ENCODE measurements around the gene SENP7.

The SENP7 gene

DNA sequence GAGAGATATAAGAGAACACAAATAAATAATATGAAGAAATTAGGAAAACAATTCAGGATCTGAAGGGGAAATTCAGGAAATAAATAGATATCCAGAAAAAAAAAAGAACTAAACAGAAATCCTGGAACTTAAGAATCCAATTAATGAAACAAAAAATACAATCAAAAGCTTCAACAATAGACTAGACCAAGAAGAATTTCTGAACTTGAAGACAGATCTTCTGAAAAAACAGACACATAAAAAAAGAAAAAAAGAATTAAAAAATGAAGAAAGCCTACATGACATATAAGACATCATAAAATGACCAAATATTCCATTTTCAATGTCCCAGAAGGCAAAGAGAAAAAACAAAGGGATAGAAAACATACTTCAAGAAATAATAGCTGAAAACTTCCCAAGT is 124.3 kb downstream of the SENP7 start:
- TF ChIP-seq GATA2 (IDR thresholded peaks at IDR 0.05; ENCODE audit: low read depth, low read length) (no peak), GATA3 (IDR thresholded peaks at IDR 0.05; ENCODE audit: low read depth, low read length) (no peak)

DNA sequence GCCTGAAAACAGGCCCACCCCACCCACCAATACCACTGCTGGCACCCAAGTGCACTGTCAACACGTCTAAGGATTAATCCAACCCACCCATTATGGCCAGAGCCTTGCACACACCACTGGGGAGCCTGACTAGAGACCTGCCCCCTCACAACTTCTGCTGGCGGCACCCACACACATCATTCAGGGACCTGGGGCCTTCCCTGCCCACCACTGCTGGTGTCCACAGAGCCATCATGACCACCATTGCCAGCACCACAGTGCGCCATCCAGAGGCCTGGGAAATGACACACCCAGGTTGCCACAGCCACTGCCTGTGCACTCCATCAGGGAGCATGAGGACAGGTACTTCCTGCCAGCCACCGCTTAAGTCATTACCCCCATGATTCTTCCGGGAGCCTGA is 125.7 kb downstream of the SENP7 start:
- TF ChIP-seq GATA2 (IDR thresholded peaks at IDR 0.05; ENCODE audit: low read depth, low read length) (no peak), GATA3 (IDR thresholded peaks at IDR 0.05; ENCODE audit: low read depth, low read length) (no peak)

DNA sequence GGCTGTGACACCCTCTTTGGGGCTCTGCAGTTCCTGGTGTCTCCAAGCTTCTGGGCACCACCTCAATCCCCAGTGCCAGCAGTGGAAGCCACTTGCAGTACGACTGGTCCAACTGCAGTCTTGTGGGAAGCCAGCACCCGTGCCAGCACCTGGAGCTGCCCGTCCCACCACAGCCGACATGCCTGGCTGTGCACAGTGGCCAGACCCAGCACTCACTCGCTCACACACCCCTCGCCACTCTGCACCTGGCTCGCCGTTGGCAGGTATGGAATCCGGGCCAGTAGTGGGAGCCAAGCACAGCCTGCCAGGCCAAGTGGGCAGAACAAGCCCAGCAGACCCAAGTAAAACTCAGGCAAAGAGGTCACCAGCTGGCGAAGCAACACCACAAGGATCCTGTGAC is 128.6 kb downstream of the SENP7 start:
- no peak for TF ChIP-seq GATA3 (IDR thresholded peaks at IDR 0.05; ENCODE audit: low read depth, low read length)
- TF ChIP-seq GATA2 (IDR thresholded peaks at IDR 0.05; ENCODE audit: low read depth, low read length): no peak

DNA sequence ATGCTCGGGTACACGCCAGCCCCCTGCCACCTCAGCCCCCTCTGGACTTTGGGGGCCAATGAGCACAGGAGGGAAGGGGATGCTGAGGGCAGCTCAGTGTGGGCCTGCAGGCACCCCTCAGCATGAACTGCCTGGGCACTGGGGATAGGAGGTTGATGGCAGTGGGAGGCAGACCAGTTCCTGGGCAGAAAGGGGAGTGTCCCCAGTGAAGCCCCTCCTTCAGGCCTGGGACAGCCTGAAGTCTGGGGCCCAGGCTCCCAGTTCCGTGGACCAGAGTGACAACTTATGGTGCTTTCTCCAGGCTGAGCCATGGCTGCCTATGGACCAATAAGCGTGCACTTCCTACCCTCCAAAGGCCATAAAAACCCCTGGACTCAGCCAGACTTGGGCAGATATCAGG is 129.4 kb downstream of the SENP7 start:
- no peak for TF ChIP-seq GATA3 (IDR thresholded peaks at IDR 0.05; ENCODE audit: low read depth, low read length)
- no peak for TF ChIP-seq GATA2 (IDR thresholded peaks at IDR 0.05; ENCODE audit: low read depth, low read length)

DNA sequence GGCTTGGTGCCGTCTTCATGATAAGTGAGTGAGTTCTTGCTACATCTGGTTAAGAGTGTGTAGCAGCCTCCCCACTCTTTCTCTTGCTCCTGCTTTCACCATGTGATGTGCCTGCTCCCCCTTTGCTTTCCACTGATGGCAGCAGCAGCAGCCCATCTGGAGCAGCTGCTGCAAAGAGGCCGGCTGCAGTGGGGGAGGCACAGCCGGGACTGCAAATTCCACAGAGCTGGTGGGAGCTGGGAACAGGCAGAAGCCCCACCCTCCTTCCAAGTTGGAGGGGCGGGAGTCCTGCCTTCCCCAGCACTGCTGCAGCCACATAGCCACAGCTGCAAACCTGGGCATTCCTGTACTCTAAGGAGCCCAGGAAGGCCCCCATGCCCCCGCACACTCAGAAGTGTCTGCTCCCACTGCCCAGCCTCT is 129.8 kb downstream of the SENP7 start:
- TF ChIP-seq GATA3 (IDR thresholded peaks at IDR 0.05; ENCODE audit: low read depth, low read length): no peak
- TF ChIP-seq GATA2 (IDR thresholded peaks at IDR 0.05; ENCODE audit: low read depth, low read length): no peak

DNA sequence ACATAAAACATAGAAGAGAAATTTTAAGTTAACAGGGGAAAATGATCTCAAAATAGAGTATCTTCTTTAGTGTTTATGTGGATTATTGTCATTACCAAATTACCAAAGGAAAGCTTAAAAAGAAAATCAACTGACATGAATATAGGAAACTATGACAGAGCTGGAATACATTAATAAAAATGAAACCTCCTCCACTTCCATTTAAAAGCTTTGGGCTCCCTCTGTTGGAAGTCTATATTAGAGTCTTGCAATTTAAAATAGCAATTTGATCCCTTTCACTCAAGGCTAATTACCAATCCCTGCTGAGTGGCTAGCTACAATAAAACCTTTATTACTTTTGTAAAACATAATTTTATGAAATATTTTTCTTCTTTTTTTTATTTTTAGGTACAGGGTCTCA is 131.2 kb downstream of the SENP7 start:
- no peak for TF ChIP-seq GATA2 (IDR thresholded peaks at IDR 0.05; ENCODE audit: low read depth, low read length)
- no peak for TF ChIP-seq GATA3 (IDR thresholded peaks at IDR 0.05; ENCODE audit: low read depth, low read length)

DNA sequence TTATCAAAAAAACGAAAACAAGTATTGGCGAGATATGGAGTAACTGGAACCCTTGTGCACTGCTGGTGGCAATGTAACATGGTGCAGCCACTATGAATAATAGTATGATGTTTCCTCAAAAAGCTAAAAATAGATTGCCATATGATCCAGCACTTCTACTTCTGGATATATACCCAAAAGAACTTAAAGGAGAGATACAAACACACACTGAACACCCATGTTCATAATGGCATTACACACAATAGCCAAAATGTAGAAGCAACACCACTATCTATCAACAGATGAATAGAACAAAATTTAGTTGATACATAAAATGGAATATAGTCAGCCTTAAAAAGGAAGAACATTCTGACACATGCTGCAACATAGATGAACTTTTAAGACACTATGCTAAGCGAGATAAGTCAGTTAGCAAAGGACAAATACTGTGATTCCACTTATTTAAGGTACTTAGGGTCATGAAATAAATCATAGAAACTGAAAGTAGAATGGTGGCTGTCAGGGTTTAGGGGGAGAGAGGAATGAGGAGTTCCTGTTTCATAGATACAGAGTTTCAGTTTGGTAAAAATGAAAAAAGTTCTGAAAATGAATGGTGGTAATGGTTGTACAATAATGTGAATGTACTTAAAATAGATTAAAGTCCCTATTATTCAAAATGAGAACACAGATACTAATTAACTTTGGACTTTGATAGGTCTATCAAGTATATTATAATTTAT is 133.2 kb downstream of the SENP7 start:
- TF ChIP-seq GATA3 (IDR thresholded peaks at IDR 0.05; ENCODE audit: low read depth, low read length) (no peak), GATA2 (IDR thresholded peaks at IDR 0.05; ENCODE audit: low read depth, low read length) (no peak)

DNA sequence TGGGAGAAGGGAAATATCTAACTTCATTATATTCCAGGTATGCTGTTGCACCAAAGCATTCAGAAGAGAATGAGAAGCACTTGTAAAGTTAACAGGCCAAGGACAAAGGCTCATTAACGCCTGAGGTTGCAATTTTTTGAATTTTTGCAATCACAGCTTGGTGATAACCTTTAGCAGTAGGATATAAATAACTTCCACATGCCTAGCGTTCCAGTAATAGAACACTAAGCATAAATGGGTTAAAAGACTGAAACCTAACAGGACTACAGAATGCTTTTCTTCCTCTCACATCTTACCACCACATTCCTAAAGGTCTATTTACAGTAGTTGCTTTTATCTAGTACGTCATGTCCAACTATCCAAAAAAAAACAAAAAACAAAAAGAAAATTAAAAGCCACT is 135.2 kb downstream of the SENP7 start:
- no peak for TF ChIP-seq GATA2 (IDR thresholded peaks at IDR 0.05; ENCODE audit: low read depth, low read length)
- no peak for TF ChIP-seq GATA3 (IDR thresholded peaks at IDR 0.05; ENCODE audit: low read depth, low read length)

DNA sequence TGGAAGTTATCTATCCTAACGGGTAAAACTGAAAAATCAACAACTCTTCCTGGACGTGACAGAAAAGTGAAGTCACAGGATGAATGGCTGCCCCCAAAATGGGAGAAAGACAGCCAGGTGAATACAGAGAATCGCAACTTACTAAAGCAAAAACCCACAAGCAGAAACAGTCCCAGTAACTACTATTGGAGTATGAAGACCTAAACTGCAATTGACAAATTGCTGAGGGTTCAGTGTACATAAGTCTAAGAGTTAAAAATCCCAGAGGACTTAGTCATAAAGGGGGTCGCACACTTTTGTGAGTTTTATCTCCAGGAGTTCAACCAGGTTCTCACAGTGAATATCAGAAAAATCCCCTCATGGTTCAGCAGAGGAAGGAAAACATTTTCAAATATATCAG is 135.8 kb downstream of the SENP7 start:
- TF ChIP-seq GATA3 (IDR thresholded peaks at IDR 0.05; ENCODE audit: low read depth, low read length) (no peak), GATA2 (IDR thresholded peaks at IDR 0.05; ENCODE audit: low read depth, low read length) (no peak)

DNA sequence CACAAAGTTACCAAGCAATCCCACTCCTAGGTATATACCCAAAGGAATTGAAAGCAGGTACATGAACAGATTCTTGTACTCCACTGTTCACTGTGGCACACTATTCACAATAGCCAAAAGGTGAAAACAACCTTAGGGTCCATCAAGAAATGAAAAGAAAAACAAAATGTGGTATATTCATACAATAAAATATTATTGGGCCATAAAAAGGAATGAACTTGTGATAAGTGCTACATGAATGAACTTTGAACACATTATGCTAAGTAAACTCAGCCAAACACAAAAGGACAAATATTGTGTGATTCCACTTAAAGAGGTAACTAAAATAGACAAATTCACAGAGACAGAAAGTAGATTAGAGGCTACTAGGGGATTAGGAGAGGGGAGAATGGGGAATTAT is 137.4 kb downstream of the SENP7 start:
- TF ChIP-seq GATA2 (IDR thresholded peaks at IDR 0.05; ENCODE audit: low read depth, low read length): no peak

DNA sequence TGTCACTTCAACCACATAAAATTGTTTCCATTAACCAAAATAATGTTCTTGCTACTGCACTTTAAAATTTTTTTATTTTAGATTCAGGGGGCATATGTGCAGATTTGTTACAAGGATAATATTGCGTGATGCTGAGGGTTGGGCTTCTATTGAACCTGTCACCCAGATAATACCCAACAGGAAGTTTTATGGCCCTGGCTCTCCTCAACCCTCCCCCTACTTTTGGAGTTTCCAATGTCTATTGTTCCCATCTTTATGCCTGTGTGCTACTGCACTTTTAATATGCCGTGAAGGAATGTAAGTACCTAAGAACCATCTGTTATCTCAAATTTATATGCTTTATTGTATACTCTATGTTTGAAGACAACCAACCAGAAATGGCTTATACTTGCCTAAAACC is 150.6 kb downstream of the SENP7 start:
- TF ChIP-seq GATA3 (IDR thresholded peaks at IDR 0.05; ENCODE audit: low read depth, low read length) (no peak), GATA2 (IDR thresholded peaks at IDR 0.05; ENCODE audit: low read depth, low read length) (no peak)

DNA sequence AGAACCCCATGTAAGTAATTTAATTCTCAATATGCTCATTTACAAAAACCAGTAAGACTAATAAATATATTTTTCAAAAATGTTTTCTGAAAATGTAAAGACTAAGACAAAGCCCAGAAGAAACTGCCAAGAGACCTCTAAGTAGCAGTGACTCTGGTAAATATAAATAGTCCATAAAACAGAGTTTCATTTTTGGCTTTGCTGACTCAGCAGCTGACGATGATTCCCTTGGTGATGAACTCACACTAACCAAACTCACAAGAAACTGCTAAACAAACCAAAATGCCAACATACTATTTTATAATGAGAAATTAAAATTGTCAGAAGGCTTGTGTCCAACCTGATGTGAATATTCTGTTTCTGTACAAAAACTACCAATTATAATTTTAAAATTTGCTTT is 161.2 kb downstream of the SENP7 start:
- TF ChIP-seq GATA2 (IDR thresholded peaks at IDR 0.05; ENCODE audit: low read depth, low read length): no peak
- no peak for TF ChIP-seq GATA3 (IDR thresholded peaks at IDR 0.05; ENCODE audit: low read depth, low read length)

DNA sequence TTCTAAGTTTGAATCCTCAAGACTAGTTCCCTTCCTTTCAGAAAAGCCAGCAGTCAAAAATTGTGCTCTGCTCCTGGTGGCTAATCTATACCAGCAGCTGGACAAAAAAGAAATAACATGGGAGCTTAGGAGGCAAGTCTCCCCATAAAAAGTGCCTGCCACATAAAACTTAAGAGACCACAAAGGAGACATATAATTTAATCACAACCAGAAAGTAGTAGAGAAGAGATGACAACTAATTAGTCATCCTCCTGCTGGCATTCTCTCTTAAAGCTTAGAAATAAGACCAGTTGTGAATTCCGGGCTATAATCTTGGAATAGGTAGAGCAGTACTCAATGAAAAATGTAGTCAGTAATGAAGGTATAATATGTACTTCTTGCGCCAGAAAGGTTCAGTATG is 172.4 kb downstream of the SENP7 start:
- TF ChIP-seq GATA2 (IDR thresholded peaks at IDR 0.05; ENCODE audit: low read depth, low read length) (no peak), GATA3 (IDR thresholded peaks at IDR 0.05; ENCODE audit: low read depth, low read length) (no peak)

DNA sequence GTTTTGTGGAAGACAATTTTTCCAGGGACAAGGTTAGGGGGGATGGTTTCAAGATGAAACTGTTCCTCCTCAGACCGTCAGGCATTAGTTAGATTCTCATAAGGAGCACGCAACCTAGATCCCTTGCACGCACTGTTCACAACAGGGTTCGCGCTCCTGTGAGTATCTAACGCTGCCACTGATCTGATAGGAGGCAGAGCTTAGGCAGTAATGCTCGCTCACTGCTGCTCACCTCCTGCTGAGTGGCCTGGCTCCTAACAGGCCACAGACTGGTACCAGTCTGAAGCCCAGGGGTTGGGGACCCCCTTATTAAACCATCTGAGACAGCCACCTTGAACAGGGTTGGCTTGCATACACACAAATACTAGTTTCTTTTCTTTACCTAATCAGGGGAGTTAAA is 179.1 kb downstream of the SENP7 start:
- TF ChIP-seq GATA3 (IDR thresholded peaks at IDR 0.05; ENCODE audit: low read depth, low read length) (no peak), GATA2 (IDR thresholded peaks at IDR 0.05; ENCODE audit: low read depth, low read length) (no peak)

DNA sequence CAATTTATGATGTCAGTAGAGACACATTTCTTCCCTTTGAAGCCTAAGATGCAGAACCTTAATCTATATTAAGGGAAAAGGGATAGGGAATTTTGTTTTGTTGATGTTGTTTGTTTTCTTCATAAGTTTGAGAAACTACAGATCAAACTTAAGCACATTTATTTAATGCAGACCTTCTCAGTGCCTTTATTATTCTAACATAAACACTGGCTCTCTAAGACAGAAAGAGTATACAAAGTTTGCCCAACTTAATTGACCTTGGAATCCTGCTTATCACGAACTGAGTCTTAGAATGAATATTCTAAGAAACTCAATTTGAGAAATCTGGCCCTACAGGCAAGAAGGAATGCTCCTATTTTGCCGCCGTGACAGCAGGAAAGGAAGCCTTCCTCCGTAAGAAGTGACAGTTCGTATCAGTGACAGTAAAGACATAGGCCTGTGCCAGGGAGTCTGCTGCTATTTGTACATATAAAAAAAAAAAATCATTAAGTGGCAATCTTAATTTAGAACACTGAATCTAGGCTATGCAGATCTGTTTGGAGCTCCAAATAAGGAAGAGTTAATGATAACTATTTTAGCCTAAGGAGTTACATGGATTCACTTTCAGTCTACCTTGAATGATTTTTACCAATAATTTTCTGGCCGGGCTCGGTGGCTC is 183.9 kb downstream of the SENP7 start:
- TF ChIP-seq GATA2 (IDR thresholded peaks at IDR 0.05; ENCODE audit: low read depth, low read length): no peak
- no peak for TF ChIP-seq GATA3 (IDR thresholded peaks at IDR 0.05; ENCODE audit: low read depth, low read length)

Data from SH-SY5Y (cell line).